Renal pelvis (tissue), 4 donors: Measurements from ENCODE around the gene POLR3C. TPM values are rescaled to one million over a fixed set of nuclear protein-coding genes. Genes with fewer than 3 reads are reported as not detected.
"Not testable (repeated sequence)": the region's sequence is repeated elsewhere in the genome, so short reads cannot be mapped to it uniquely, and the experiment has no call there.

Experiments used
- DNase-seq: peaks from one replicate; pipeline ENCODE4 v3.0.0-alpha.2; 2013
- polyA plus RNA-seq, 3 donors: library from polyadenylated mRNA; unstranded; fragments of 120-200 nt; gene quantifications; one replicate each; pipeline ENCODE4 v1.2.1, GENCODE V29; 2013; ENCODE audit not compliant: insufficient read length in 3 of 3

The POLR3C gene
- polyA plus RNA-seq, 3 donors: 35.9 to 41.3 (median 39.5) TPM

- no peak for DNase-seq
Observed at GRCh38 chr1:145806844-145807243, 17.2 kb upstream of the POLR3C start.

GRCh38 chr1:145812977-145813810, 10.8 kb upstream of the POLR3C start:
- DNase-seq: not testable (repeated sequence)

GRCh38 chr1:145818095-145818494, 5.9 kb upstream of the POLR3C start:
- not testable (repeated sequence) for DNase-seq

GRCh38 chr1:145822779-145823331, 1.1 kb upstream of the POLR3C start:
- not testable (repeated sequence) for DNase-seq

- no peak for DNase-seq
Observed at GRCh38 chr1:145824499-145824842, 471 bp downstream of the POLR3C start.

- no peak for DNase-seq
Observed at GRCh38 chr1:145826030-145826429, 2.0 kb downstream of the POLR3C start.

- DNase-seq: no peak
Observed at GRCh38 chr1:145827966-145828365, 4.0 kb downstream of the POLR3C start.

- no peak for DNase-seq
Observed at GRCh38 chr1:145828367-145829026, 4.5 kb downstream of the POLR3C start.

GRCh38 chr1:145830810-145831209, 6.8 kb downstream of the POLR3C start:
- DNase-seq: not testable (repeated sequence)

GRCh38 chr1:145837656-145838055, 13.7 kb downstream of the POLR3C start:
- no peak for DNase-seq

GRCh38 chr1:145843031-145843430, 19.0 kb downstream of the POLR3C start:
- DNase-seq: no peak

GRCh38 chr1:145845144-145845513, 21.1 kb downstream of the POLR3C start:
- DNase-seq: no peak

GRCh38 chr1:145845514-145846161, 21.6 kb downstream of the POLR3C start, which contains the start of gene NUDT17:
NUDT17 (plus strand) TSS chr1:145845630; CDS start chr1:145845641, 11 bp downstream.
- peak; percentile 79 for DNase-seq

- peak; percentile 34 for DNase-seq
Observed at GRCh38 chr1:145846201-145846612, 22.2 kb downstream of the POLR3C start.

- DNase-seq: no peak
Observed at GRCh38 chr1:145847827-145848226, 23.8 kb downstream of the POLR3C start.

- no peak for DNase-seq
Observed at GRCh38 chr1:145849356-145850160, 25.6 kb downstream of the POLR3C start.

GRCh38 chr1:145855426-145855948, 31.5 kb downstream of the POLR3C start:
- DNase-seq: no peak

- no peak for DNase-seq
Observed at GRCh38 chr1:145857170-145857569, 33.2 kb downstream of the POLR3C start.

GRCh38 chr1:145858238-145858900, 34.4 kb downstream of the POLR3C start:
- DNase-seq: no peak

GRCh38 chr1:145858901-145859490, 35.0 kb downstream of the POLR3C start, which contains the start of gene PIAS3:
PIAS3 (minus strand) TSS chr1:145859081; CDS start chr1:145858990, 91 bp downstream.
- DNase-seq: peak; percentile 94
